Measurements from ENCODE around the gene VPS41.

DNA sequence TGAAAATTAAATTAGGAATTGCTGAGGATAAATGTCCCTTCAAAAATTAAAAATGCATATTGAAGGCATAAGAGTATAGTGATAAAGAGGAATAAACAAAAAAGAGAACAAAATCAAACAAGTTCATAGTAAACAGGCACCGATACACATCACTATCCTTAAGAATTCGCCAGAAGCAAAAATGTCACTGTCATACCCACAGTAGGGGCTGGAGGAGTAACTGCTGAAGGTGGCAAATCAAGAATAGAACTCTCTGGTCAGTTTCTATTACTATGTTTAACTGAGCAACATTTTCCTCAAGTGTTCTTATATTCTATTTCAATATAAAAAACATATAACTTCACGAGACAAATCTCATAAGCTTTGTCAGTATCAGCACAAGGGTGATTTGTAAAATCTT lies 84.0 kb downstream of the VPS41 start:
- TF ChIP-seq CTCF (IDR thresholded peaks at IDR 0.05): no peak
- no peak for TF ChIP-seq POLR2A (IDR thresholded peaks at IDR 0.05)
